ENCODE results near the gene SVEP1.

DNA sequence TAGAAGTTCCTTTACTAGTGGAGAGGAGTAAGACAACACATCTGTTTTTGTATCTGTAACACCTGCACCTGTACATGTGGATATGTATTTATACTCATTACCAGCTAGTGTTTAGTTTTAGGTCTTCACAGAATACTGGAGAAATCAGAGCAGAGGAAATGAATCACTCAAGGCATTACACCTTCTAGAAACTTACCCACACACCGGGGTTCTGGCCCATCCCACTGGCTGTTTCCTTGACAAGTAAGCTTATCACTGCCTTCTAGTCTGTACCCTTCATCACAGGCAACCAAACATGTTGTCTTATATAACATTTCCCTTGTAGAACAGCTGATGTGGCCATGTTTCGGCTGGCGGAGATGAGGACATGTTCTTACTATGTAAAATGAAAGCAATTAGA is 76.7 kb downstream of the SVEP1 start:
- no peak for TF ChIP-seq FOXP2 (optimal IDR thresholded peaks at IDR 0.05; ENCODE audit: borderline replicate concordance, extremely low read depth, extremely low read length, insufficient read depth)
- no peak for TF ChIP-seq POLR2AphosphoS5 (IDR thresholded peaks at IDR 0.05; ENCODE audit: low read depth, low read length)
- no peak for TF ChIP-seq TAF1 (IDR thresholded peaks at IDR 0.05; ENCODE audit: borderline replicate concordance, insufficient read depth, low read length)
- TF ChIP-seq SIN3A (IDR thresholded peaks at IDR 0.05; ENCODE audit: borderline replicate concordance, insufficient read depth, low read length) = no peak
- TF ChIP-seq, protein P1, sequence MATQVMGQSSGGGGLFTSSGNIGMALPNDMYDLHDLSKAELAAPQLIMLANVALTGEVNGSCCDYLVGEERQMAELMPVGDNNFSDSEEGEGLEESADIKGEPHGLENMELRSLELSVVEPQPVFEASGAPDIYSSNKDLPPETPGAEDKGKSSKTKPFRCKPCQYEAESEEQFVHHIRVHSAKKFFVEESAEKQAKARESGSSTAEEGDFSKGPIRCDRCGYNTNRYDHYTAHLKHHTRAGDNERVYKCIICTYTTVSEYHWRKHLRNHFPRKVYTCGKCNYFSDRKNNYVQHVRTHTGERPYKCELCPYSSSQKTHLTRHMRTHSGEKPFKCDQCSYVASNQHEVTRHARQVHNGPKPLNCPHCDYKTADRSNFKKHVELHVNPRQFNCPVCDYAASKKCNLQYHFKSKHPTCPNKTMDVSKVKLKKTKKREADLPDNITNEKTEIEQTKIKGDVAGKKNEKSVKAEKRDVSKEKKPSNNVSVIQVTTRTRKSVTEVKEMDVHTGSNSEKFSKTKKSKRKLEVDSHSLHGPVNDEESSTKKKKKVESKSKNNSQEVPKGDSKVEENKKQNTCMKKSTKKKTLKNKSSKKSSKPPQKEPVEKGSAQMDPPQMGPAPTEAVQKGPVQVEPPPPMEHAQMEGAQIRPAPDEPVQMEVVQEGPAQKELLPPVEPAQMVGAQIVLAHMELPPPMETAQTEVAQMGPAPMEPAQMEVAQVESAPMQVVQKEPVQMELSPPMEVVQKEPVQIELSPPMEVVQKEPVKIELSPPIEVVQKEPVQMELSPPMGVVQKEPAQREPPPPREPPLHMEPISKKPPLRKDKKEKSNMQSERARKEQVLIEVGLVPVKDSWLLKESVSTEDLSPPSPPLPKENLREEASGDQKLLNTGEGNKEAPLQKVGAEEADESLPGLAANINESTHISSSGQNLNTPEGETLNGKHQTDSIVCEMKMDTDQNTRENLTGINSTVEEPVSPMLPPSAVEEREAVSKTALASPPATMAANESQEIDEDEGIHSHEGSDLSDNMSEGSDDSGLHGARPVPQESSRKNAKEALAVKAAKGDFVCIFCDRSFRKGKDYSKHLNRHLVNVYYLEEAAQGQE (IDR thresholded peaks at IDR 0.05; ENCODE audit: insufficient read depth in 1 of 2, low read depth in 2 of 2, low read length in 2 of 2) = no peak
